Neuronal stem cell (in vitro differentiated cells): Measurements from ENCODE around the gene IFI30.

ENCODE experiments used
- DNase-seq: peaks from one replicate; pipeline ENCODE4 v3.0.0-alpha.2; 2013; ENCODE audit warnings: low spot score
- H2AFZ ChIP-seq: one replicate; pipeline ENCODE4 v1.6.1; 2013; ENCODE audit warnings: mild to moderate bottlenecking, low read length, inconsistent platforms
- H2AK5ac ChIP-seq: 2 replicates; pipeline ENCODE4 v1.6.1; 2013; ENCODE audit warnings: low read depth, mild to moderate bottlenecking, inconsistent platforms, low read length, moderate library complexity, mixed read lengths
- H2BK120ac ChIP-seq: 2 replicates; pipeline ENCODE4 v1.6.1; 2013; ENCODE audit warnings: low read depth, mild to moderate bottlenecking, inconsistent platforms, low read length, moderate library complexity, mixed read lengths
- H2BK12ac ChIP-seq: one replicate; pipeline ENCODE4 v1.6.1; 2013; ENCODE audit warnings: low read length, inconsistent platforms
- H2BK15ac ChIP-seq: 2 replicates; pipeline ENCODE4 v1.6.1; 2013; ENCODE audit warnings: mild to moderate bottlenecking, low read length, inconsistent platforms, mixed read lengths
- H2BK5ac ChIP-seq: one replicate; pipeline ENCODE4 v1.6.1; 2013; ENCODE audit warnings: inconsistent platforms, mild to moderate bottlenecking, low read length, moderate library complexity
- H3K14ac ChIP-seq: one replicate; pipeline ENCODE4 v1.6.1; 2013; ENCODE audit warnings: low read length, inconsistent platforms
- H3K18ac ChIP-seq: 2 replicates; pipeline ENCODE4 v1.6.1; 2013; ENCODE audit warnings: low read length, inconsistent platforms
- H3K23ac ChIP-seq: 2 replicates; pipeline ENCODE4 v1.6.1; 2013; ENCODE audit warnings: low read depth, mild to moderate bottlenecking, mixed read lengths, low read length, inconsistent platforms; ENCODE audit not compliant: poor library complexity
- H3K27ac ChIP-seq: replicated peaks from 3 replicates; pipeline ENCODE4 v1.5.1; 2013; ENCODE audit warnings: low read length, inconsistent platforms
- H3K27me3 ChIP-seq, 3 experiments: 2 replicates each; pipeline ENCODE4 v1.6.1; 2013; ENCODE audit warnings: low read length in 3 of 3, mild to moderate bottlenecking in 2 of 3, inconsistent platforms in 1 of 3, low read depth in 1 of 3, mixed read lengths in 1 of 3, moderate library complexity in 1 of 3; ENCODE audit not compliant: control insufficient read depth in 3 of 3, insufficient read depth in 3 of 3
- H3K36me3 ChIP-seq, 2 donors: replicated peaks in 1 of 2; 2 replicates each; pipeline ENCODE4 v1.6.1; 2013; ENCODE audit warnings: low read length in 2 of 2; ENCODE audit not compliant: control insufficient read depth in 2 of 2, insufficient read depth in 2 of 2
- H3K4ac ChIP-seq: 2 replicates; pipeline ENCODE4 v1.6.1; 2013; ENCODE audit warnings: inconsistent platforms, mild to moderate bottlenecking, low read length, moderate library complexity
- H3K4me1 ChIP-seq, 2 donors: 1 replicate in 1 of 2; 2 replicates in 1 of 2; pipeline ENCODE4 v1.6.1; 2013; ENCODE audit warnings: low read length in 2 of 2, low read depth in 1 of 2; ENCODE audit not compliant: control insufficient read depth in 2 of 2, insufficient read depth in 1 of 2
- H3K4me2 ChIP-seq: one replicate; pipeline ENCODE4 v1.6.1; 2013; ENCODE audit warnings: mild to moderate bottlenecking, low read length, inconsistent platforms; ENCODE audit not compliant: insufficient read depth, poor library complexity, severe bottlenecking
- H3K4me3 ChIP-seq, 2 donors: 2 replicates each; pipeline ENCODE4 v1.5.1; 2013; ENCODE audit warnings: low read length in 2 of 2, mild to moderate bottlenecking in 2 of 2, inconsistent platforms in 1 of 2, moderate library complexity in 1 of 2
- H3K79me1 ChIP-seq: one replicate; pipeline ENCODE4 v1.6.1; 2013; ENCODE audit warnings: low read depth, mild to moderate bottlenecking, inconsistent platforms, low read length, moderate library complexity
- H3K9ac ChIP-seq: one replicate; pipeline ENCODE4 v1.6.1; 2013; ENCODE audit warnings: mild to moderate bottlenecking, low read depth, low read length, inconsistent platforms; ENCODE audit not compliant: poor library complexity
- H3K9me3 ChIP-seq, 2 donors: replicated peaks in 1 of 2; 2 replicates each; pipeline versions ENCODE3 to v1.6.1; 2013; ENCODE audit warnings: low read length in 2 of 2, mild to moderate bottlenecking in 2 of 2, inconsistent platforms in 1 of 2, low read depth in 1 of 2, mixed read lengths in 1 of 2, moderate library complexity in 1 of 2; ENCODE audit not compliant: control insufficient read depth in 2 of 2, insufficient read depth in 1 of 2
- H4K8ac ChIP-seq: one replicate; pipeline ENCODE4 v1.6.1; 2013; ENCODE audit warnings: low read depth, mild to moderate bottlenecking, inconsistent platforms, low read length, moderate library complexity
- H4K91ac ChIP-seq: one replicate; pipeline ENCODE4 v1.6.1; 2013; ENCODE audit warnings: low read length, low read depth, mild to moderate bottlenecking, inconsistent platforms; ENCODE audit not compliant: poor library complexity
- WGBS, 2 donors: extraction: QIAGEN DNeasy Blood & Tissue Kit; methylation state at CpG; one replicate each; pipeline ENCODE4 v1.1.7; 2013; ENCODE audit warnings: missing lambda C conversion rate in 2 of 2, mixed read lengths in 1 of 2; ENCODE audit not compliant: insufficient read length in 2 of 2, insufficient replicate concordance in 1 of 2; ENCODE audit errors: extremely low coverage in 2 of 2; 5-methylcytosine and 5-hydroxymethylcytosine counted together

IFI30 gene

DNA sequence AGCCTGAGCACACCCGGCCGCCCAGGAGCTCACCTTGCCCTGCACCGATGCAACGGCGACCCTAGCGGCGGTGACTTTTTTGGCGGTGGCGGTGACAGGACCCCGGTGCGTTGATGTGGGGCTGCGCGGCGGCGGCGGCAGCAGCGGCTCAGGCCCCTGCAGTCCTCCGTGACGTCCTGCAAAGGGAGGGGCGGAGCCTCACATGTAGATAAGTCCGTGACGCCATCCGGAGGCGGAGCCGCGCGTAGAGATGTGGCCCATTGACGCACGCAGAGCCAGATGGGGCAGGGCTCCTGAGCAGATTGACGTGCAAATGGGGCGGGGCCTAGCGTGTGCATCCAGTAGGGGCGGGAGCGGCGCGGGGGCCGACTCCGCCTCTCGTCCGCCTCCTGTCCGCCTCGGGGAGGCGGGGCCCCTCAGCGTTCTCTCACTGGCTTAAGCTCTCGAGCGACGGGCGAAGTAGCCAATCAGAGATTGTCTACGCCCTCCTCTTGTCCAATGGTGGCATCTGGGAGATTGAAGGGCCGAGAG lies 30.3 kb downstream of the IFI30 start, which contains the start of gene RAB3A:
RAB3A (minus strand) TSS at position 180 of the 531 bp plus-strand sequence. CDS start 1,302 bp downstream, outside the sequence.
- Histone ChIP-seq H3K27me3 (peaks cover 0 to 18% (median 6%) of the 10 kb centered on the region in 3 experiments), H3K4me3 (peak within 1 kb of the TSS; percentile 68 to 81), H4K91ac (peak within 1 kb of the TSS; percentile 89), H3K36me3 (peaks cover 0 to 12% of the 10 kb centered on the region in 2 donors), H3K27ac (peak within 1 kb of the TSS; percentile 95), H2BK15ac (peak within 1 kb of the TSS; percentile 85), H3K23ac (peak within 1 kb of the TSS; percentile 98), H2BK5ac (peak within 1 kb of the TSS; percentile 90), H2BK120ac (no peak within 1 kb of the TSS), H3K14ac (peak within 1 kb of the TSS; percentile 100), H3K9ac (peak within 1 kb of the TSS; percentile 91), H4K8ac (peak within 1 kb of the TSS; percentile 65), H3K4ac (no peak within 1 kb of the TSS), H2AFZ (peak within 1 kb of the TSS; percentile 86), H3K4me2 (peak within 1 kb of the TSS; percentile 91), H3K9me3 (peaks cover 0 to 2% of the 10 kb centered on the region in 2 donors), H3K18ac (peak within 1 kb of the TSS; percentile 92), H3K4me1 (peaks cover 15% of the 10 kb centered on the region in 2 donors), H3K79me1 (peaks cover 5% of the 10 kb centered on the region), H2AK5ac (peak within 1 kb of the TSS; percentile 96), H2BK12ac (peak within 1 kb of the TSS; percentile 82)
- peak; percentile 100 for DNase-seq
- WGBS, 2 donors = no CpG with 5 or more reads among the region's 50 CpGs

- H3K14ac ChIP-seq = no peak overlapping the region
- no peak overlapping the region for H3K4ac ChIP-seq
- no peak overlapping the region for H3K9ac ChIP-seq
- H2BK5ac ChIP-seq = peak overlapping the region; percentile 90
- peaks cover 15% of the 10 kb centered on the region in 2 donors for H3K4me1 ChIP-seq
- peaks cover 0 to 18% (median 6%) of the 10 kb centered on the region in 3 experiments for H3K27me3 ChIP-seq
- H2AK5ac ChIP-seq = peak overlapping the region; percentile 63
- no CpG with 5 or more reads among the region's 22 CpGs for WGBS, 2 donors
- peak overlapping the region; percentile 58 for H2BK15ac ChIP-seq
- no peak overlapping the region for H2BK120ac ChIP-seq
- peak; percentile 90 for DNase-seq
- no peak overlapping the region for H3K23ac ChIP-seq
- peak overlapping the region; percentile 92 for H3K18ac ChIP-seq
- H3K79me1 ChIP-seq = peaks cover 5% of the 10 kb centered on the region
- peak overlapping the region; percentile 78 for H3K4me2 ChIP-seq
- H2BK12ac ChIP-seq = no peak overlapping the region
- H3K36me3 ChIP-seq = peaks cover 0 to 9% of the 10 kb centered on the region in 2 donors
- H3K27ac ChIP-seq = peak overlapping the region; percentile 95
- peak overlapping the region; percentile 86 for H2AFZ ChIP-seq
- peak overlapping the region; percentile 51 to 79 for H3K4me3 ChIP-seq
- H4K8ac ChIP-seq = no peak overlapping the region
- peaks cover 0 to 2% of the 10 kb centered on the region in 2 donors for H3K9me3 ChIP-seq
- no peak overlapping the region for H4K91ac ChIP-seq
Measured at GRCh38 chr19:18204394-18205199, 31.0 kb downstream of the IFI30 start.

- Histone ChIP-seq H2BK15ac (no peak overlapping the region), H3K9me3 (peaks cover 0 to 2% of the 10 kb centered on the region in 2 donors), H2AK5ac (peak overlapping the region; percentile 63), H2AFZ (peak overlapping the region; percentile 86), H2BK120ac (no peak overlapping the region), H3K27ac (peak overlapping the region; percentile 95), H3K23ac (no peak overlapping the region), H3K4me3 (peak overlapping the region; percentile 51 to 79), H2BK5ac (peak overlapping the region; percentile 90), H3K79me1 (peaks cover 5% of the 10 kb centered on the region), H3K18ac (peak overlapping the region; percentile 92), H3K4me1 (peaks cover 15% of the 10 kb centered on the region in 2 donors), H3K27me3 (peaks cover 0 to 18% (median 6%) of the 10 kb centered on the region in 3 experiments), H3K9ac (no peak overlapping the region), H3K4me2 (peak overlapping the region; percentile 78), H4K91ac (no peak overlapping the region), H3K36me3 (peaks cover 0 to 3% of the 10 kb centered on the region in 2 donors), H3K4ac (peak overlapping the region; percentile 76), H4K8ac (no peak overlapping the region), H3K14ac (no peak overlapping the region), H2BK12ac (no peak overlapping the region)
- WGBS, 2 donors = no CpG with 5 or more reads among the region's 36 CpGs
- DNase-seq = no peak
Measured at GRCh38 chr19:18205200-18205892, 31.7 kb downstream of the IFI30 start.
